ELF-1 (cell line): ENCODE data around the gene ARSI.
A peak's percentile ranks its signal among the peaks of the same experiment; 100 is the strongest.

Source experiments
- DNase-seq: peaks from one replicate; pipeline ENCODE4 v3.0.0-alpha.2; 2016; ENCODE audit warnings: low read depth, low spot score

Gene ARSI

GRCh38 chr5:150294551-150295071, 8.1 kb downstream of the ARSI start:
- DNase-seq, result no peak

GRCh38 chr5:150293091-150293941, 9.4 kb downstream of the ARSI start:
- no peak for DNase-seq

GRCh38 chr5:150291388-150292385, 11.0 kb downstream of the ARSI start:
- no peak for DNase-seq

GRCh38 chr5:150289551-150290390, 12.9 kb downstream of the ARSI start, which contains the start of gene CAMK2A:
Gene CAMK2A (minus strand): TSS chr5:150289773. CDS start chr5:150289625, 148 bp downstream.
- peak; percentile 77 for DNase-seq

- DNase-seq, result no peak
These were observed 13.9 kb downstream of the ARSI start for GRCh38 chr5:150288791-150289190.

GRCh38 chr5:150288361-150288760, 14.3 kb downstream of the ARSI start:
- DNase-seq, result no peak

- DNase-seq, result peak; percentile 84
These were observed 15.9 kb downstream of the ARSI start for GRCh38 chr5:150286820-150287219.

- DNase-seq, result no peak
These were observed 17.6 kb downstream of the ARSI start for GRCh38 chr5:150285114-150285513.

GRCh38 chr5:150284311-150284710, 18.4 kb downstream of the ARSI start:
- no peak for DNase-seq

GRCh38 chr5:150283904-150284303, 18.8 kb downstream of the ARSI start:
- no peak for DNase-seq

- no peak for DNase-seq
These were observed 20.7 kb downstream of the ARSI start for GRCh38 chr5:150281987-150282386.

- no peak for DNase-seq
These were observed 23.2 kb downstream of the ARSI start for GRCh38 chr5:150279330-150280020.

GRCh38 chr5:150278916-150279315, 23.8 kb downstream of the ARSI start:
- DNase-seq, result no peak

- no peak for DNase-seq
These were observed 24.5 kb downstream of the ARSI start for GRCh38 chr5:150278046-150278730.

- DNase-seq, result no peak
These were observed 25.7 kb downstream of the ARSI start for GRCh38 chr5:150277043-150277442.

GRCh38 chr5:150274811-150275210, 27.9 kb downstream of the ARSI start:
- DNase-seq, result no peak

- DNase-seq, result peak; percentile 75
These were observed 30.2 kb downstream of the ARSI start for GRCh38 chr5:150272531-150272930.

- no peak for DNase-seq
These were observed 30.8 kb downstream of the ARSI start for GRCh38 chr5:150271923-150272322.

- no peak for DNase-seq
These were observed 31.4 kb downstream of the ARSI start for GRCh38 chr5:150271296-150271692.
